Subcutaneous abdominal adipose tissue (tissue), 5 donors: ENCODE results near the gene UROS.

Source experiments
- H3K27ac ChIP-seq: one replicate; pipeline ENCODE4 v1.7.0; 2013; ENCODE audit warnings: low read depth, mild to moderate bottlenecking, inconsistent platforms, low read length, moderate library complexity
- H3K27me3 ChIP-seq, 5 donors: one replicate each; pipeline ENCODE4 v1.7.0; 2013; ENCODE audit warnings: low read length in 5 of 5, inconsistent platforms in 1 of 5; ENCODE audit not compliant: control insufficient read depth in 5 of 5, insufficient read depth in 4 of 5
- H3K36me3 ChIP-seq, 5 donors: one replicate each; pipeline ENCODE4 v1.7.0; 2013; ENCODE audit warnings: low read length in 5 of 5; ENCODE audit not compliant: control insufficient read depth in 5 of 5, insufficient read depth in 5 of 5
- H3K4me1 ChIP-seq, 5 donors: one replicate each; pipeline ENCODE4 v1.7.0; 2013; ENCODE audit warnings: low read length in 5 of 5, mild to moderate bottlenecking in 3 of 5, moderate library complexity in 1 of 5; ENCODE audit not compliant: control insufficient read depth in 5 of 5, insufficient read depth in 5 of 5
- H3K4me3 ChIP-seq, 5 donors: one replicate each; pipeline ENCODE4 v1.7.0; 2013; ENCODE audit warnings: low read length in 5 of 5, low read depth in 1 of 5
- H3K9ac ChIP-seq, 5 donors: one replicate each; pipeline ENCODE4 v1.7.0; 2013; ENCODE audit warnings: low read length in 5 of 5, mild to moderate bottlenecking in 4 of 5, moderate library complexity in 3 of 5
- H3K9me3 ChIP-seq, 5 donors: one replicate each; pipeline ENCODE4 v1.7.0; 2013; ENCODE audit warnings: low read length in 5 of 5; ENCODE audit not compliant: control insufficient read depth in 5 of 5
- donor health status: healthy.
- donor health status: healthy.
- donor health status: healthy.
- donor health status: healthy.
- donor health status: healthy.

The UROS gene

GRCh38 chr10:125850766-125851731 lies 28.0 kb upstream of the UROS start:
- Histone ChIP-seq H3K4me1 (no peaks in the 10 kb centered on the region), H3K27ac (no peak overlapping the region), H3K4me3 (no peak overlapping the region), H3K9ac (no peak overlapping the region), H3K36me3 (peaks cover 22 to 53% (median 43%) of the 10 kb centered on the region in 5 donors), H3K9me3 (no peaks in the 10 kb centered on the region), H3K27me3 (no peaks in the 10 kb centered on the region)

GRCh38 chr10:125849448-125849847 lies 26.4 kb upstream of the UROS start:
- Histone ChIP-seq H3K9ac (no peak overlapping the region), H3K4me1 (peaks cover 0 to 12% (median 11%) of the 10 kb centered on the region in 5 donors), H3K9me3 (no peaks in the 10 kb centered on the region), H3K27ac (no peak overlapping the region), H3K4me3 (no peak overlapping the region), H3K36me3 (peaks cover 22 to 59% (median 44%) of the 10 kb centered on the region in 5 donors), H3K27me3 (no peaks in the 10 kb centered on the region)

DNA sequence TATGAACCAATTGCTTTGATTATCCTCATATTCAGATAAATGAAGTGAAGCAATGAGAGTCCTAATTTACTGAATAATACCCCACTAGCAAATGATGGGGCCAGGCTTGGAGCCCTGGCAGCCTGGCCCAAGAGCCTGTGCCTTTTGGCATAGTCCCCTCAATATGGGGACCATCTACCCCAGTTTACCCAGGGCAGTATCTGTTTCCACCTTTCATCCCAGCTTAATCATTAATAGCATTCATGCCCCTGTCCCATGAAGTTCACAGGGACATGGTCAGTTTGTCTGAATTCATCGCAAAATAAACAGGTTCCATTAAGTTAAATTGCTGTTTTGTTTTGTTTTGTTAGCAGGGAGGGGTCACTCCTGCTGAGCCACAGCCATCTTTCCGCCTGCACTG lies 25.8 kb upstream of the UROS start:
- H3K27ac ChIP-seq, result no peak overlapping the region
- no peaks in the 10 kb centered on the region for H3K9me3 ChIP-seq
- peaks cover 19 to 59% (median 44%) of the 10 kb centered on the region in 5 donors for H3K36me3 ChIP-seq
- peaks cover 0 to 16% (median 13%) of the 10 kb centered on the region in 5 donors for H3K4me1 ChIP-seq
- H3K4me3 ChIP-seq, result no peak overlapping the region
- H3K27me3 ChIP-seq, result no peaks in the 10 kb centered on the region
- H3K9ac ChIP-seq, result no peak overlapping the region

- H3K36me3 ChIP-seq, result peaks cover 14 to 62% (median 44%) of the 10 kb centered on the region in 5 donors
- no peaks in the 10 kb centered on the region for H3K27me3 ChIP-seq
- no peak overlapping the region for H3K27ac ChIP-seq
These were observed 25.3 kb upstream of the UROS start for GRCh38 chr10:125848371-125848770.

GRCh38 chr10:125846894-125847293 lies 23.8 kb upstream of the UROS start:
- H3K9ac ChIP-seq, result no peak overlapping the region
- no peaks in the 10 kb centered on the region for H3K27me3 ChIP-seq
- H3K36me3 ChIP-seq, result peaks cover 7 to 57% (median 37%) of the 10 kb centered on the region in 5 donors
- no peaks in the 10 kb centered on the region for H3K9me3 ChIP-seq
- H3K27ac ChIP-seq, result no peak overlapping the region
- H3K4me1 ChIP-seq, result peaks cover 0 to 16% (median 13%) of the 10 kb centered on the region in 5 donors
- H3K4me3 ChIP-seq, result no peak overlapping the region

More at GRCh38 chr10:125848371-125848770, 25.3 kb upstream of the UROS start:
- peaks cover 0 to 16% (median 13%) of the 10 kb centered on the region in 5 donors for H3K4me1 ChIP-seq
- no peak overlapping the region for H3K4me3 ChIP-seq
- H3K9me3 ChIP-seq, result no peaks in the 10 kb centered on the region
- H3K9ac ChIP-seq, result no peak overlapping the region

- Histone ChIP-seq H3K4me1 (peaks cover 0 to 16% (median 13%) of the 10 kb centered on the region in 5 donors), H3K36me3 (peaks cover 7 to 57% (median 37%) of the 10 kb centered on the region in 5 donors), H3K27ac (no peak overlapping the region), H3K9me3 (no peaks in the 10 kb centered on the region), H3K4me3 (no peak overlapping the region), H3K27me3 (no peaks in the 10 kb centered on the region), H3K9ac (no peak overlapping the region)
These were observed 22.6 kb upstream of the UROS start for GRCh38 chr10:125845617-125846016.

GRCh38 chr10:125844751-125845221 lies 21.7 kb upstream of the UROS start:
- Histone ChIP-seq H3K4me1 (peaks cover 0 to 16% (median 13%) of the 10 kb centered on the region in 5 donors), H3K27me3 (no peaks in the 10 kb centered on the region), H3K9ac (no peak overlapping the region), H3K27ac (no peak overlapping the region), H3K36me3 (peaks cover 8 to 61% (median 43%) of the 10 kb centered on the region in 5 donors), H3K9me3 (no peaks in the 10 kb centered on the region), H3K4me3 (no peak overlapping the region)

- H3K4me3 ChIP-seq, result no peak overlapping the region
- peaks cover 9 to 61% (median 48%) of the 10 kb centered on the region in 5 donors for H3K36me3 ChIP-seq
- no peaks in the 10 kb centered on the region for H3K27me3 ChIP-seq
- H3K4me1 ChIP-seq, result peaks cover 0 to 16% (median 13%) of the 10 kb centered on the region in 5 donors
- peak overlapping the region in 1 of 5 donors; percentile 38 for H3K9ac ChIP-seq
- H3K9me3 ChIP-seq, result no peaks in the 10 kb centered on the region
- no peak overlapping the region for H3K27ac ChIP-seq
These were observed 20.7 kb upstream of the UROS start for GRCh38 chr10:125843603-125844329.

GRCh38 chr10:125840955-125841354 lies 17.9 kb upstream of the UROS start:
- H3K27ac ChIP-seq, result no peak overlapping the region
- peaks cover 0 to 16% (median 13%) of the 10 kb centered on the region in 5 donors for H3K4me1 ChIP-seq
- H3K9me3 ChIP-seq, result no peaks in the 10 kb centered on the region
- no peak overlapping the region for H3K4me3 ChIP-seq
- H3K9ac ChIP-seq, result no peak overlapping the region
- no peaks in the 10 kb centered on the region for H3K27me3 ChIP-seq
- H3K36me3 ChIP-seq, result peaks cover 28 to 74% (median 66%) of the 10 kb centered on the region in 5 donors
